H1 (cell line): ENCODE data around the gene LRRIQ4. TPM values are rescaled to one million over a fixed set of nuclear protein-coding genes. Genes with fewer than 3 reads are reported as not detected.
A peak's percentile ranks its signal among the peaks of the same experiment; 100 is the strongest.

ENCODE experiments used
- CTCF ChIA-PET: fragments of 300-600 bp; sonication (Branson Sonifier 250); formaldehyde crosslinking; loops from one replicate; lab custom pipeline; 2021; ENCODE audit not compliant: partially characterized antibody; lab: Charles Lee
- POLR2A ChIA-PET: fragments of 300-600 bp; sonication (Branson Sonifier 250); formaldehyde crosslinking; loops from one replicate; lab custom pipeline; 2021; ENCODE audit warnings: inconsistent platforms; ENCODE audit not compliant: partially characterized antibody; lab: Charles Lee
- DNase-seq, 2 experiments: peaks; one replicate each; pipeline versions ENCODE4 v3.0.0 to v3.0.0-alpha.2; 2010 to 2022; ENCODE audit warnings: low spot score in 2 of 2, low read depth in 1 of 2, mixed read lengths in 1 of 2
- FAIRE-seq: peaks from 2 replicates; lab custom pipeline; 2011; peaks lifted over from hg19 to GRCh38; lab: Jason Lieb, UNC
- H2AFZ ChIP-seq: 2 replicates; pipeline ENCODE4 v1.8.1; 2012; ENCODE audit warnings: low read length, inconsistent platforms
- H2AK5ac ChIP-seq: 2 replicates; pipeline ENCODE4 v1.6.1; 2013; ENCODE audit warnings: low read depth, low read length
- H2BK120ac ChIP-seq: replicated peaks from 2 replicates; pipeline ENCODE3; 2013; ENCODE audit warnings: low read depth, low read length, inconsistent platforms
- H2BK12ac ChIP-seq: 2 replicates; pipeline ENCODE4 v1.6.1; 2013; ENCODE audit warnings: low read depth, low read length
- H2BK15ac ChIP-seq: 2 replicates; pipeline ENCODE4 v1.6.1; 2013; ENCODE audit warnings: low read length
- H2BK20ac ChIP-seq: 2 replicates; pipeline ENCODE4 v1.6.1; 2013; ENCODE audit warnings: low read length
- H2BK5ac ChIP-seq: 2 replicates; pipeline ENCODE4 v1.6.1; 2013; ENCODE audit warnings: low read depth, low read length
- H3K14ac ChIP-seq: 2 replicates; pipeline ENCODE4 v1.6.1; 2013; ENCODE audit warnings: inconsistent platforms; ENCODE audit not compliant: insufficient read length
- H3K18ac ChIP-seq: 2 replicates; pipeline ENCODE4 v1.6.1; 2013; ENCODE audit warnings: low read length; ENCODE audit errors: extremely low read depth
- H3K23ac ChIP-seq: 2 replicates; pipeline ENCODE4 v1.6.1; 2013; ENCODE audit warnings: inconsistent platforms; ENCODE audit not compliant: insufficient read length
- H3K23me2 ChIP-seq: 2 replicates; pipeline ENCODE4 v1.6.1; 2013; ENCODE audit warnings: low read depth, low read length
- H3K27ac ChIP-seq: 2 replicates; pipeline ENCODE4 v1.6.1; 2011; ENCODE audit warnings: low read depth, low read length, inconsistent platforms
- H3K27me3 ChIP-seq, 4 experiments: replicated peaks in 1 of 4; 1 replicate in 1 of 4; 2 replicates in 3 of 4; pipeline versions ENCODE4 v1.6.1 to v1.8.1; 2011 to 2013; ENCODE audit warnings: low read length in 3 of 4, mild to moderate bottlenecking in 3 of 4, inconsistent platforms in 2 of 4, mixed read lengths in 2 of 4, moderate library complexity in 1 of 4; ENCODE audit not compliant: control insufficient read depth in 3 of 4, insufficient read depth in 3 of 4; ENCODE audit errors: extremely low read depth in 1 of 4
- H3K36me3 ChIP-seq, 4 experiments: 2 replicates each; pipeline versions ENCODE4 v1.6.1 to v1.8.1; 2011 to 2013; ENCODE audit warnings: mild to moderate bottlenecking in 4 of 4, low read length in 3 of 4, moderate library complexity in 2 of 4, control low read depth in 1 of 4, inconsistent platforms in 1 of 4; ENCODE audit not compliant: insufficient read depth in 4 of 4, control insufficient read depth in 2 of 4
- H3K4ac ChIP-seq: replicated peaks from 2 replicates; pipeline ENCODE3; 2013; ENCODE audit warnings: low read length, low read depth, mixed read lengths, inconsistent platforms; ENCODE audit not compliant: insufficient read length
- H3K4me1 ChIP-seq, 4 experiments: replicated peaks in 1 of 4; 1 replicate in 1 of 4; 2 replicates in 3 of 4; pipeline versions ENCODE4 v1.6.1 to v1.8.1; 2011 to 2013; ENCODE audit warnings: low read length in 3 of 4, inconsistent platforms in 2 of 4, mixed read lengths in 1 of 4; ENCODE audit not compliant: insufficient read depth in 4 of 4, control insufficient read depth in 3 of 4
- H3K4me2 ChIP-seq, 2 experiments: 2 replicates each; pipeline versions ENCODE4 v1.6.1 to v1.8.1; 2011 to 2013; ENCODE audit warnings: low read depth in 2 of 2, low read length in 2 of 2, control low read depth in 1 of 2, inconsistent platforms in 1 of 2, mild to moderate bottlenecking in 1 of 2; ENCODE audit not compliant: insufficient read depth in 1 of 2
- H3K4me3 ChIP-seq, 4 experiments: fragments of 200-600, 300-600 bp in 1 of 4; sonication (generic), shearing (Covaris generic), sonication (Bioruptor Twin) in 1 of 4; 2 replicates each; pipeline versions ENCODE4 v1.5.1 to v1.8.1; 2011 to 2016; ENCODE audit warnings: low read length in 4 of 4, low read depth in 3 of 4, control low read depth in 2 of 4, inconsistent platforms in 2 of 4, mild to moderate bottlenecking in 2 of 4, mixed read lengths in 1 of 4, moderate library complexity in 1 of 4; ENCODE audit not compliant: insufficient read depth in 2 of 4; ENCODE audit errors: extremely low read depth in 1 of 4
- H3K56ac ChIP-seq: replicated peaks from 2 replicates; pipeline ENCODE3; 2013; ENCODE audit warnings: low read depth, mild to moderate bottlenecking, mixed read lengths, low read length, inconsistent platforms; ENCODE audit not compliant: insufficient read length
- H3K79me1 ChIP-seq: 2 replicates; pipeline ENCODE4 v1.6.1; 2013; ENCODE audit warnings: low read depth, low read length, control low read depth
- H3K79me2 ChIP-seq, 2 experiments: 2 replicates each; pipeline versions ENCODE4 v1.6.1 to v1.8.1; 2012 to 2013; ENCODE audit warnings: low read length in 2 of 2, mild to moderate bottlenecking in 2 of 2, inconsistent platforms in 1 of 2; ENCODE audit not compliant: insufficient read depth in 2 of 2, control insufficient read depth in 1 of 2
- H3K9ac ChIP-seq, 4 experiments: replicated peaks in 1 of 4; 1 replicate in 1 of 4; 2 replicates in 3 of 4; pipeline versions ENCODE4 v1.6.1 to v1.8.1; 2011 to 2013; ENCODE audit warnings: low read depth in 3 of 4, low read length in 3 of 4, control low read depth in 2 of 4, mild to moderate bottlenecking in 2 of 4, moderate library complexity in 2 of 4, inconsistent platforms in 1 of 4; ENCODE audit errors: extremely low read depth in 1 of 4
- H3K9me3 ChIP-seq, 2 experiments: 2 replicates each; pipeline versions ENCODE4 v1.6.1 to v1.8.1; 2012 to 2013; ENCODE audit warnings: mild to moderate bottlenecking in 2 of 2, moderate library complexity in 2 of 2, control low read depth in 1 of 2, inconsistent platforms in 1 of 2, low read depth in 1 of 2, low read length in 1 of 2, mixed read lengths in 1 of 2; ENCODE audit not compliant: insufficient read depth in 2 of 2
- H4K20me1 ChIP-seq, 2 experiments: replicated peaks in 1 of 2; 2 replicates each; pipeline versions ENCODE3 to v1.8.1; 2011 to 2013; ENCODE audit warnings: inconsistent platforms in 2 of 2, low read length in 2 of 2, mild to moderate bottlenecking in 1 of 2; ENCODE audit not compliant: insufficient read depth in 2 of 2, control insufficient read depth in 1 of 2
- H4K5ac ChIP-seq: 2 replicates; pipeline ENCODE4 v1.6.1; 2013; ENCODE audit warnings: low read length, low read depth, mixed read lengths, inconsistent platforms; ENCODE audit not compliant: insufficient read length
- H4K8ac ChIP-seq: 2 replicates; pipeline ENCODE4 v1.8.0; 2013; ENCODE audit warnings: mild to moderate bottlenecking, moderate library complexity, low read length, inconsistent platforms; ENCODE audit not compliant: insufficient read depth; ENCODE audit errors: extremely low read depth
- H4K91ac ChIP-seq: replicated peaks from 2 replicates; pipeline ENCODE3; 2013; ENCODE audit warnings: low read length, mixed read lengths, inconsistent platforms; ENCODE audit not compliant: insufficient read length
- CEBPB ChIP-seq: IDR thresholded peaks from 2 replicates; pipeline ENCODE4 v1.6.1; 2012; ENCODE audit warnings: low read depth, low read length
- EGR1 ChIP-seq: IDR thresholded peaks from 2 replicates; pipeline ENCODE4 v1.6.1; 2011; ENCODE audit warnings: low read depth, low read length, borderline replicate concordance
- HDAC6 ChIP-seq: IDR thresholded peaks from one replicate; pipeline ENCODE4 v1.7.1; 2012; ENCODE audit warnings: low read depth, mild to moderate bottlenecking, inconsistent platforms, low read length, moderate library complexity
- RBBP5 ChIP-seq: IDR thresholded peaks from 2 replicates; pipeline ENCODE4 v1.7.1; 2012; ENCODE audit warnings: low read depth, mild to moderate bottlenecking, inconsistent platforms, low read length, moderate library complexity, borderline replicate concordance
- SIX5 ChIP-seq: IDR thresholded peaks from 2 replicates; pipeline ENCODE4 v1.6.1; 2011; ENCODE audit warnings: mild to moderate bottlenecking, low read depth, low read length
- WGBS, 2 experiments: shearing (Covaris generic) in 1 of 2; methylation state at CpG; one replicate each; pipeline versions ENCODE4 v1.1.6 to v1.1.7; 2013 to 2015; ENCODE audit warnings: low lambda C conversion rate in 2 of 2, mixed read lengths in 2 of 2, inconsistent platforms in 1 of 2, low coverage in 1 of 2, missing lambda C conversion rate in 1 of 2; ENCODE audit not compliant: insufficient replicate concordance in 2 of 2, insufficient coverage in 1 of 2, insufficient read length in 1 of 2; ENCODE audit errors: extremely low coverage in 1 of 2, missing lambda C conversion rate in 1 of 2; 5-methylcytosine and 5-hydroxymethylcytosine counted together
- polyA plus RNA-seq, 7 experiments: library from polyadenylated mRNA; depleted of rRNA in 3 of 7; stranded (reverse) in 5 of 7; unstranded in 2 of 7; fragments of >200 nt in 5 of 7; fragments of 200-250 nt in 2 of 7; gene quantifications; 1 replicate in 5 of 7; 2 replicates in 1 of 7; 4 replicates in 1 of 7; pipeline versions ENCODE4 v1.2.1 to v1.2.3, GENCODE V29; 2011 to 2013; ENCODE audit warnings: missing spikeins in 2 of 7, mixed read lengths in 2 of 7
- total RNA-seq: library from RNA; stranded (reverse); fragmentation: NEBNext Ultra II Directional; extraction: Animal tissue kit (Norgen Biotek cat#: 25700); gene quantifications from 2 replicates; pipeline ENCODE4 v1.2.1, GENCODE V29; 2021

Gene LRRIQ4
- total and polyA plus RNA-seq, 2 of the 8 experiments (the other 6 are each of a cell fraction or from before 2014, with no cell fraction given): 0.08 TPM; not detected in 1

DNA sequence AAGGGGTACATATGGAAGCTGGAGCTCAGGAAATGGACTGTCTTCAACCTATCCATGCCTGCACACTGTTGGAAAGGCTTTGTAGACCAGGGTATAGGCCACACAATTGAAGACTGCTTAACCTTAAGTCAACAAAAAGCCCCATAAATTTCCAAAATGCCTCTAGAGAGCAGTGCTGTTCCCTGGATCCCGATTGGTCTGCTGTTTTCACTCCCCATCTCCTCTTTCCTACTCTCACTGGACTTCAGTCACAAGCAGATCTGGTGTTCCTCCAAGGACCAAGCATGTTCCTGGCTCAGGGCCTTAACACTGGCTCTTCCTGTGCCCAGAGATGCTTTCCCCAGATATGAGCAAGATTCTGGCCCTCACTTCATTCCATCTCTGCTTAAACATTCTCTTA is 22.9 kb downstream of the LRRIQ4 start:
- Histone ChIP-seq H3K18ac (no peak overlapping the region), H4K5ac (no peak overlapping the region), H2BK15ac (no peak overlapping the region), H3K4me1 (no peaks in the 10 kb centered on the region), H3K9me3 (no peaks in the 10 kb centered on the region), H3K79me2 (no peaks in the 10 kb centered on the region), H3K36me3 (no peaks in the 10 kb centered on the region), H4K20me1 (no peaks in the 10 kb centered on the region), H4K8ac (no peak overlapping the region), H3K23ac (no peak overlapping the region), H3K27ac (no peak overlapping the region), H3K56ac (no peak overlapping the region), H3K14ac (no peak overlapping the region), H3K4me2 (no peak overlapping the region), H2BK20ac (no peak overlapping the region), H3K4me3 (no peak overlapping the region), H4K91ac (no peak overlapping the region), H3K79me1 (no peaks in the 10 kb centered on the region), H2AFZ (peak overlapping the region; percentile 86; the same call in 1 of the 2 replicates), H2BK12ac (no peak overlapping the region), H3K27me3 (no peaks in the 10 kb centered on the region), H3K9ac (no peak overlapping the region), H3K23me2 (no peaks in the 10 kb centered on the region), H2BK5ac (no peak overlapping the region), H3K4ac (no peak overlapping the region), H2BK120ac (no peak overlapping the region), H2AK5ac (no peak overlapping the region)
- POLR2A ChIA-PET: interaction anchor here (0.8 kb wide), 1 partner anchor 10 kb away, joined by 4 read pairs; no protein-coding TSS in a partner anchor
- FAIRE-seq (no peak), DNase-seq (no peak)
- CTCF ChIA-PET: interaction anchor here (0.6 to 1.5 kb wide), 3 partner anchors 10 to 26 kb away, joined by 3 to 4 read pairs (median 3); no protein-coding TSS in a partner anchor
- TF ChIP-seq RBBP5: no peak
- no peak for TF ChIP-seq CEBPB
- no peak for TF ChIP-seq SIX5
- no peak for TF ChIP-seq HDAC6
- TF ChIP-seq EGR1: no peak
- WGBS, 2 experiments: 83% methylated on average over 1 of the region's 1 CpG; no CpG with 5 or more reads in 1 of the 2 experiments
